Esophagus muscularis mucosa (tissue), 4 donors: ENCODE results near the gene HHIPL1. TPM values are rescaled to one million over a fixed set of nuclear protein-coding genes. Genes with fewer than 3 reads are reported as not detected.

Source experiments
- DNase-seq: peaks from one replicate; pipeline ENCODE4 v3.0.0-alpha.2; 2017; ENCODE audit errors: extremely low spot score
- H3K27ac ChIP-seq, 4 donors: fragments of 200-600 bp; sonication (generic); replicated peaks in 1 of 4; 1 replicate in 3 of 4; 2 replicates in 1 of 4; pipeline ENCODE4 v1.5.1; 2016 to 2019; ENCODE audit warnings: mild to moderate bottlenecking in 1 of 4
- H3K27me3 ChIP-seq, 4 donors: fragments of 200-600 bp; sonication (generic); one replicate each; pipeline versions ENCODE4 v1.5.1 to v1.6.0; 2016 to 2019
- H3K36me3 ChIP-seq, 4 donors: fragments of 200-600 bp; sonication (generic); one replicate each; pipeline ENCODE4 v1.5.1; 2016 to 2019
- H3K4me1 ChIP-seq, 4 donors: fragments of 200-600 bp; sonication (generic); one replicate each; pipeline ENCODE4 v1.5.1; 2016 to 2019
- H3K4me3 ChIP-seq, 4 donors: fragments of 200-600 bp; sonication (generic); 1 replicate in 2 of 4; 2 replicates in 2 of 4; pipeline ENCODE4 v1.5.1; 2016 to 2019; ENCODE audit warnings: mild to moderate bottlenecking in 4 of 4, moderate library complexity in 1 of 4
- H3K9me3 ChIP-seq, 4 donors: fragments of 200-600 bp; sonication (generic); 1 replicate in 3 of 4; 2 replicates in 1 of 4; pipeline ENCODE4 v1.5.1; 2016 to 2019
- EP300 ChIP-seq: sonication (generic); formaldehyde crosslinking; IDR thresholded peaks from one replicate; pipeline ENCODE4 v1.6.1; 2017; ENCODE audit warnings: antibody characterized with exemption
- POLR2A ChIP-seq: fragments of 450-650 bp; IDR thresholded peaks from one replicate; pipeline ENCODE4 v1.6.1; 2017; ENCODE audit warnings: antibody characterized with exemption, moderate library complexity, mild to moderate bottlenecking, low read depth
- POLR2AphosphoS5 ChIP-seq, 2 donors: sonication (generic); formaldehyde crosslinking; IDR thresholded peaks; one replicate each; pipeline ENCODE4 v1.6.1; 2017; ENCODE audit warnings: antibody characterized with exemption in 2 of 2
- WGBS: methylation state at CpG from one replicate; pipeline ENCODE4 v1.1.5; 2018; 5-methylcytosine and 5-hydroxymethylcytosine counted together
- intact Hi-C: fragments of 100-400 bp; cut with DNase I; formaldehyde crosslinking; loops from one replicate; pipeline ENCODE4 v1.15.1; 2023
- total RNA-seq, 4 donors: library from RNA; depleted of rRNA; stranded (reverse); fragments of >200 nt; gene quantifications; one replicate each; pipeline versions ENCODE4 v1.1.0 to v1.2.1, GENCODE V29; 2016
- TF ChIP-seq, protein P1 (sequence below), 3 experiments: fragments of 200-600 bp in 2 of 3; fragments of 450-650 bp in 1 of 3; sonication (generic) in 2 of 3; IDR thresholded peaks; one replicate each; pipeline ENCODE4 v1.5.1; 2017 to 2019; ENCODE audit warnings: antibody characterized with exemption in 3 of 3, mild to moderate bottlenecking in 2 of 3, moderate library complexity in 1 of 3

Gene HHIPL1
- total RNA-seq, 4 donors from 2014 or later = 4.2 to 9.1 (median 5.9) TPM

DNA sequence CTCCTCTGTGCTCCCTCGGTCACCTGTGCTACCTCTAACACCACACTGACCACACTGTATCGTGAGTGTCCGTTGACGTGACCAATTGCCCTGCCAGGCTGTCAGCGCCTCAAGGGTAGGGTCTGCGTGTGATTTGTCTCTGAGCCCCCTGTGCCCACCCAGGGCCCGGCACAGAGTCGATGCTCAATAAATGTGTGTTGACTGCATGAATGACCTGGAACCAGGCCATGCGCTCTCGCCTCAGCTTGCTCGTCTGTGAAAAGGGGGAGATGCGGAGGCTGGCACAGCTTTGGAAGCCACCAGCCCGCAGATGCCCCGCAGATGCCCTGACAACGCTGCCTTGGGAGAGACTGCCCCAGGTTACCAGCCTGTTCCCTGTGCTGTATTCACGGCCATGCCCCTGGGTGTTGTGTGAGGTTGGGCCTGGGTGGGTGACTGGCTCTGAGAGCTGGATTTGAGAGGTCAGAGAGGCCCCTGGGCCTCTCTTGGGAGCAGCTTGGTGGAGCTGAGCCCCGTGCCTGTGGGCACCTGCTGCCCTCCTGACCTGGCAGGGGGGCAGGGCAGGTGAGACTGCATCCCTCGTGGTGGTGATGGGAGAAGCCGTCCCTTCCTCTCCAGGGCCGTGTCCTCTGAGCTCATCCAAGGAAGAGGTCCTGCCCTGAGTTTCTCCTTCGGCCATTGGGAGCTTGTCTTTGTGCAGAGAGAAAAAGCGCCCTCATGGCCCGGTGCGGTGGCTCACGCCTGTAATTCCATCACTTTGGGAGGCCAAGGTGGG, 82.4 kb downstream of the HHIPL1 start:
- H3K4me3 ChIP-seq = no peak overlapping the region
- peaks cover 27 to 28% (median 27%) of the 10 kb centered on the region in 4 donors for H3K4me1 ChIP-seq
- TF ChIP-seq, protein P1, sequence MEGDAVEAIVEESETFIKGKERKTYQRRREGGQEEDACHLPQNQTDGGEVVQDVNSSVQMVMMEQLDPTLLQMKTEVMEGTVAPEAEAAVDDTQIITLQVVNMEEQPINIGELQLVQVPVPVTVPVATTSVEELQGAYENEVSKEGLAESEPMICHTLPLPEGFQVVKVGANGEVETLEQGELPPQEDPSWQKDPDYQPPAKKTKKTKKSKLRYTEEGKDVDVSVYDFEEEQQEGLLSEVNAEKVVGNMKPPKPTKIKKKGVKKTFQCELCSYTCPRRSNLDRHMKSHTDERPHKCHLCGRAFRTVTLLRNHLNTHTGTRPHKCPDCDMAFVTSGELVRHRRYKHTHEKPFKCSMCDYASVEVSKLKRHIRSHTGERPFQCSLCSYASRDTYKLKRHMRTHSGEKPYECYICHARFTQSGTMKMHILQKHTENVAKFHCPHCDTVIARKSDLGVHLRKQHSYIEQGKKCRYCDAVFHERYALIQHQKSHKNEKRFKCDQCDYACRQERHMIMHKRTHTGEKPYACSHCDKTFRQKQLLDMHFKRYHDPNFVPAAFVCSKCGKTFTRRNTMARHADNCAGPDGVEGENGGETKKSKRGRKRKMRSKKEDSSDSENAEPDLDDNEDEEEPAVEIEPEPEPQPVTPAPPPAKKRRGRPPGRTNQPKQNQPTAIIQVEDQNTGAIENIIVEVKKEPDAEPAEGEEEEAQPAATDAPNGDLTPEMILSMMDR (IDR thresholded peaks at IDR 0.05) = no peak
- TF ChIP-seq POLR2AphosphoS5 (IDR thresholded peaks at IDR 0.05) (no peak), EP300 (no peak)
- WGBS = 90% methylated on average over 22 of the region's 25 CpGs
- H3K27me3 ChIP-seq = no peaks in the 10 kb centered on the region
- intact Hi-C loops = no loop called here
- no peaks in the 10 kb centered on the region for H3K9me3 ChIP-seq
- no peak for DNase-seq
- no peak overlapping the region for H3K27ac ChIP-seq
- H3K36me3 ChIP-seq = no peaks in the 10 kb centered on the region

DNA sequence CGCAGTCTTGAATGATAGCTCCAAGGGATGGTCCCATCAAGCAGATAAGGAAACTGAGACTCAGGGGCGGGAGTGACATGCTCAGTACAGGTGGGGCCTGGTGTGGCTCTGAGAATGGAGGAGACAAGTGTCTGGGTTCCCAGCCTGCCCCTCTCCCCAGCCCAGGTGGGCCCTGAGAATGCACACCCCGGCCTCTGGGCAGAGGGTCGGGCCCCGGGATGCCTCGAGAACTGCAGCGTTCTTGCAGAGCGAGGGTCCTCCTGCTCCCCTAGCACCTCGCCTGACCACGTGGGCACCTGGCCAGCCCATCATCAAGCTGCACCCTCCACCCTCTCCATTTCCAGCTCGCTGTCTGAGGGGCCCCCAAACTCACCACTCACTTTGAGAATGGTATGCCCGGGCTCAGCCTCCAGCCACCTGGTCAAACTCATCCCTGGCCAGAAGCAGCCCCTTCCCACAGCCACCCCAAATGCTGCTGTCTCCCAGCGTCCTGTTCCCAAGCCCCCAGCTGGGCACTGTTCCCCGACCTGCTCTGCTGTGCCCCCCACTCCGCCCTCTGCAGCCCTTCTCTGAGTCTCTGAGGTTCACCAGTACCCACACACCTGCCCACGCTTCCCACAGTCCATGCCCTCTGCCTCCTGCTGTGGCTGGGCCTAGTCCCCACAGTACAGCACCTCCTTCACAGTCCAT, 83.4 kb downstream of the HHIPL1 start:
- H3K36me3 ChIP-seq = no peaks in the 10 kb centered on the region
- DNase-seq = no peak
- peaks cover 36 to 39% (median 38%) of the 10 kb centered on the region in 4 donors for H3K4me1 ChIP-seq
- H3K9me3 ChIP-seq = no peaks in the 10 kb centered on the region
- no peaks in the 10 kb centered on the region for H3K27me3 ChIP-seq
- no peak for TF ChIP-seq POLR2AphosphoS5 (IDR thresholded peaks at IDR 0.05)
- no peak for TF ChIP-seq POLR2A
- no peak for TF ChIP-seq EP300
- TF ChIP-seq, protein P1 (IDR thresholded peaks at IDR 0.05) = no peak
- WGBS = 92% methylated on average over 16 of the region's 16 CpGs
- no peak overlapping the region for H3K27ac ChIP-seq
- intact Hi-C loops = loop anchor here (2.0 kb wide), 1 partner anchor 38 kb away; no protein-coding TSS in a partner anchor
- no peak overlapping the region for H3K4me3 ChIP-seq

DNA sequence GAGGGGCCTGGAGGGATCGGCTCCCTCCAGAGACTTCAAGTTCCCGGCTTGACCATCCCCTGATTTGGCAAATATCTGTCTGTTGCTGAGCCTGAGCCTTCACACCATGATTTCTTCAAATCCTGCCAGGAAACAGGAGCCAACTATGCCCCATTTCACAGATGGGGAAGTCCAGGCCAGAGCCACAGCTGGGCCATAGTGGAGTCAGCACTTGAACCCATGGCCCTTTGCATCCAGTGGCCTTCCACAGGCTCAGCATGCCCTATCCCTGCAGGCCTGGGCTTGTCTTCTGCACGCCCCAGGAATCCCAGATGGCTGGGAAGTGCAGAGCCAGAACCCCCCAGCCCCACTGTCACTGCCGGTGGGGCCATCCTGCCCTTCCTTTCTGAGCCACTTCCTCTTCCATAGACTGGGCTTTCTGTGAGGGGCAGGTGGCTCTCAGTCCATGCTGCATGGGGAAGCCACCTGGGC, 84.1 kb downstream of the HHIPL1 start:
- Histone ChIP-seq H3K4me1 (peaks cover 38 to 46% (median 44%) of the 10 kb centered on the region in 4 donors), H3K9me3 (no peaks in the 10 kb centered on the region), H3K27me3 (no peaks in the 10 kb centered on the region), H3K36me3 (no peaks in the 10 kb centered on the region), H3K4me3 (no peak overlapping the region), H3K27ac (no peak overlapping the region)
- 86% methylated on average over 4 of the region's 4 CpGs for WGBS
- intact Hi-C loops = loop anchor here (2.0 kb wide), 1 partner anchor 38 kb away; no protein-coding TSS in a partner anchor
- TF ChIP-seq, protein P1 (IDR thresholded peaks at IDR 0.05) = no peak
- TF ChIP-seq POLR2AphosphoS5 (IDR thresholded peaks at IDR 0.05) (no peak), EP300 (no peak), POLR2A (no peak)
- no peak for DNase-seq

Other genes with a start within 250 kb of the HHIPL1 start
- gene SETD3, start 164.3 kb upstream of the HHIPL1 start, total RNA-seq = 100 to 1,000 TPM; 135 to 170 (median 148) TPM
- 10 to 100 TPM; 10.4 to 21.2 (median 16.5) TPM for gene CCNK, start 163.7 kb upstream of the HHIPL1 start, total RNA-seq
- gene CCDC85C, start 40.9 kb upstream of the HHIPL1 start, total RNA-seq = 10 to 100 TPM; 17.9 to 48.7 (median 30.8) TPM
- gene CYP46A1, start 39.2 kb downstream of the HHIPL1 start, total RNA-seq = 1 to 10 TPM; 1.2 to 2.5 (median 1.9) TPM
- gene EML1, start 148.3 kb downstream of the HHIPL1 start, total RNA-seq = 100 to 1,000 TPM in 3 of 4 donors, 10 to 100 TPM in 1; 92.3 to 131 (median 119) TPM